Hippocampal formation (tissue), 2 donors: Measurements from ENCODE around the gene NF2.
A peak's percentile ranks its signal among the peaks of the same experiment; 100 is the strongest.

Experiments
- DNase-seq, 2 donors: peaks; one replicate each; lab custom pipeline; 2025; lab: John Stamatoyannopoulos, UW

NF2 gene

GRCh38 chr22:29744902-29745301 is 141.5 kb downstream of the NF2 start:
- peak in 1 of 2 donors; percentile 13 for DNase-seq

GRCh38 chr22:29747832-29748231 is 144.4 kb downstream of the NF2 start:
- DNase-seq = no peak
